ENCODE measurements around the gene CLEC4G. TPM values are rescaled to one million over a fixed set of nuclear protein-coding genes. Genes with fewer than 3 reads are reported as not detected.

CLEC4G gene
- total RNA-seq, 1 experiment from 2014 or later, result not detected

GRCh38 chr19:7742991-7743390, 11.1 kb upstream of the CLEC4G start:
- no peaks in the 10 kb centered on the region for H3K4me1 ChIP-seq (replicated peaks; ENCODE audit: insufficient read depth)
- H3K27me3 ChIP-seq (ENCODE audit: insufficient read depth, low read depth), result peaks cover 54% of the 10 kb centered on the region
- CTCF ChIA-PET, result interaction anchor here (1.0 kb wide), 1 partner anchor 31 kb away, joined by 3 read pairs; no protein-coding TSS in a partner anchor
- no peaks in the 10 kb centered on the region for H3K9me3 ChIP-seq (ENCODE audit: insufficient read depth, low read depth)
- no peaks in the 10 kb centered on the region for H3K36me3 ChIP-seq (ENCODE audit: low read depth)
- H2AFZ ChIP-seq, result no peak overlapping the region
- DNase-seq, result no peak
- no peak overlapping the region for H3K4me3 ChIP-seq
- no peaks in the 10 kb centered on the region for H4K20me1 ChIP-seq (ENCODE audit: insufficient read depth)
- no TSS peak for BruUV-seq (replicated peaks)
- intact Hi-C loops (cut with micrococcal nuclease; ENCODE audit: unreplicated experiment), result no loop called here
- TF ChIP-seq CTCF (conservative IDR thresholded peaks at IDR 0.05) (no peak), EZH2 (IDR thresholded peaks at IDR 0.05; ENCODE audit: low read depth) (no peak)
- POLR2A ChIA-PET (ENCODE audit: unreplicated experiment), result no interaction called here
- H3K9me2 ChIP-seq (ENCODE audit: insufficient read depth), result no peaks in the 10 kb centered on the region
- no peak overlapping the region for H3K4me2 ChIP-seq
- no peak overlapping the region for H3K27ac ChIP-seq
- H3K79me2 ChIP-seq (ENCODE audit: low read depth), result no peaks in the 10 kb centered on the region
- 0 out of 2 replicates have a peak, but pooled peaks cover under 1% of the 10 kb centered on the region for H3F3A ChIP-seq (ENCODE audit: insufficient read depth, low read depth)

- H2AFZ ChIP-seq, result no peak overlapping the region
- POLR2A ChIA-PET (ENCODE audit: unreplicated experiment), result interaction anchor here (0.5 kb wide), 1 partner anchor 179 kb away, joined by 3 read pairs; no protein-coding TSS in a partner anchor
- no peaks in the 10 kb centered on the region for H3K9me3 ChIP-seq (ENCODE audit: insufficient read depth, low read depth)
- peak in 1 of 2 experiments; percentile 3 for DNase-seq
- no peak overlapping the region for H3K27ac ChIP-seq
- H3K9me2 ChIP-seq (ENCODE audit: insufficient read depth), result no peaks in the 10 kb centered on the region
- no TSS peak for BruUV-seq (replicated peaks)
- H4K20me1 ChIP-seq (ENCODE audit: insufficient read depth), result no peaks in the 10 kb centered on the region
- H3F3A ChIP-seq (ENCODE audit: insufficient read depth, low read depth), result no peaks in the 10 kb centered on the region
- no peaks in the 10 kb centered on the region for H3K36me3 ChIP-seq (ENCODE audit: low read depth)
- H3K4me1 ChIP-seq (replicated peaks; ENCODE audit: insufficient read depth), result no peaks in the 10 kb centered on the region
- no peak overlapping the region for H3K4me2 ChIP-seq
- no peak overlapping the region for H3K4me3 ChIP-seq
- no peak for TF ChIP-seq EZH2 (IDR thresholded peaks at IDR 0.05; ENCODE audit: low read depth)
- TF ChIP-seq CTCF (conservative IDR thresholded peaks at IDR 0.05), result no peak
- intact Hi-C loops (cut with micrococcal nuclease; ENCODE audit: unreplicated experiment), result no loop called here
- H3K27me3 ChIP-seq (ENCODE audit: insufficient read depth, low read depth), result peaks cover 54% of the 10 kb centered on the region
- CTCF ChIA-PET, result interaction anchor here (1.0 kb wide), 1 partner anchor 31 kb away, joined by 3 read pairs; no protein-coding TSS in a partner anchor
- no peaks in the 10 kb centered on the region for H3K79me2 ChIP-seq (ENCODE audit: low read depth)
Measured at GRCh38 chr19:7742575-7742974, 10.7 kb upstream of the CLEC4G start.

- H3K4me2 ChIP-seq, result peak overlapping the region; percentile 26; the same call in 1 of the 2 replicates
- no peak overlapping the region for H3K27ac ChIP-seq
- H2AFZ ChIP-seq, result 0 out of 2 replicates have a peak overlapping the region, but pooled peaks have one; percentile 36
- no peaks in the 10 kb centered on the region for H3K9me3 ChIP-seq (ENCODE audit: insufficient read depth, low read depth)
- intact Hi-C loops (cut with micrococcal nuclease; ENCODE audit: unreplicated experiment), result no loop called here
- no peaks in the 10 kb centered on the region for H3K9me2 ChIP-seq (ENCODE audit: insufficient read depth)
- H4K20me1 ChIP-seq (ENCODE audit: insufficient read depth), result no peaks in the 10 kb centered on the region
- peak in 1 of 2 experiments; percentile 5 for DNase-seq
- TF ChIP-seq EZH2 (IDR thresholded peaks at IDR 0.05; ENCODE audit: low read depth), result no peak
- TF ChIP-seq CTCF (conservative IDR thresholded peaks at IDR 0.05), result no peak
- no TSS peak for BruUV-seq (replicated peaks)
- H3K27me3 ChIP-seq (ENCODE audit: insufficient read depth, low read depth), result peaks cover 62% of the 10 kb centered on the region
- H3K36me3 ChIP-seq (ENCODE audit: low read depth), result no peaks in the 10 kb centered on the region
- H3K79me2 ChIP-seq (ENCODE audit: low read depth), result no peaks in the 10 kb centered on the region
- H3K4me3 ChIP-seq, result no peak overlapping the region
- H3F3A ChIP-seq (ENCODE audit: insufficient read depth, low read depth), result no peaks in the 10 kb centered on the region
- CTCF ChIA-PET, result no interaction called here
- POLR2A ChIA-PET (ENCODE audit: unreplicated experiment), result no interaction called here
- H3K4me1 ChIP-seq (replicated peaks; ENCODE audit: insufficient read depth), result no peaks in the 10 kb centered on the region
Measured at GRCh38 chr19:7740682-7741054, 8.8 kb upstream of the CLEC4G start.
